Pons (tissue), 1 donor: ENCODE data around the gene NTM.

Experiments used
- DNase-seq: peaks from one replicate; pipeline ENCODE4 v3.0.0-alpha.2; 2016; ENCODE audit warnings: low spot score

The NTM gene

DNA sequence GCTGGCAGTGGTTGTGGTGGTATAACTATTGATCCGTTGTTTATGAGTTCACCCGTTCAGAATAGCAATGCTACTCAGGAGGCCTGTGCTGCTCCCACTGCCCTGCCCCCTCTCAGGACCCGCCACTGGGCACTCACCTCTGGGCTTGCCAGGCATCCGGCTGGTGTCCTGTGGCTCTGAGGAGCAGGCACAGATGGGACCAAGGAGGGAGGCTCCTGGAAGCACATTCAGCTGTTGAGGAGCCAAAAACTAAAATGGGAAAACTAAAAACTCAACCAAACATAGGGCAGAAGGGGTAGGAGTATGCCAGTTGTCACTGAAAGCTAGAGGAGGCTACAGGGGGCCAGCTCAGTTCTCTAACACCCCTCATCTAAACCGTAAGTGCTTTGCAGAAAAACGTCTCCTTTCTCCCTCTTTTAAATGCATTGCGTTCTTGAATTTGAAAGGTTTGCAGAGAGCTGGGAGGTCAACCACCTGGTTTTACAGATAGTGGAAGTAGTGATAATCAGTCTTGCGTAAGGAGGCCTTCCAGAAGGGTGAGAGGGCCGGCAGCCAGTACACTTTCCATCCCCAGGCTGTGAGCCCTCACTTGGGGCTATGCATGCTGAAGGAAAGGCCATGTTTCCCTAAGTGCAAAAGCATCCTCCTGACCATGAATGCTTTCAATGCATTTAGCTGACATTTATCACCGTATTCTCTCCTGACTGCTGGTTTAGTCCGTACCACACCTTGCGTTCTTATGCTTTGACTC is 547.4 kb downstream of the NTM start:
- DNase-seq, result no peak

DNA sequence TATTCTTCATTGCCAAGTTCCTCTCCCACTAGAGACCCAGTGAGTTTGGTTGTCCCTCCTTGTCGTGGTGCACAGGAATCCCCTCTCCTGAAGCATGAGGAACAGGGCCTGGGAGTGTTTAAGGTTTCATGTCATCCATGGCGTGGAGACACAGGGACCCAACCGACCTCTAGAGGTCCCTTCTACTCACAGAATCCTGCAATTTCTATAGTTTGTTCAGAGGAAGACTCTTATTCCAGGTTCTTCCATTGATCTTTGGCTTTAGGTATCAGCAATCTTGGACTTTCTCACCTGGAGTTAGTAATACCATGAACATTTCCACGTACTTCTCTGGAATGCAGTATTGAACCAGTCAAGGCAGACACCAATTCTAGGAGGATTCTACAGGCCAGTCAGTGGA is 548.2 kb downstream of the NTM start:
- no peak for DNase-seq

DNA sequence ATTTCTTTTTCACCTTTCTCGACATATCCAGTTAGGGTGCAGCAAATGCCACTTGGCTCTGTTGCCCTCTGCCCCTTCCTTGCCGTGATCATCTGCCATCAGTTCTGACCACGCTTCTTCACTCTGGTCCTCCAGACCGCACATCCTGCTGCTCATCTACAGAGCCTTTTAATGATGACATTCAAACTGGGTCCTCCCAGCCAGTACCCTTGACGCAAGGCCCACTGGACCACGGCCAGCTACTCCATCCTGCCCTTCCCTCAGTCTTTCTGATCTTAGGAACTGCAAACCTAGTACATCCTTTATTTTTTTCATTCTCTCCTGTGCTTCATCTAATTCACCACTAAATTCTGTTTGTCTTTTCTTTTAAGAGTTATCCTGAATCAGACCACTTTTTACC is 551.8 kb downstream of the NTM start:
- no peak for DNase-seq

DNA sequence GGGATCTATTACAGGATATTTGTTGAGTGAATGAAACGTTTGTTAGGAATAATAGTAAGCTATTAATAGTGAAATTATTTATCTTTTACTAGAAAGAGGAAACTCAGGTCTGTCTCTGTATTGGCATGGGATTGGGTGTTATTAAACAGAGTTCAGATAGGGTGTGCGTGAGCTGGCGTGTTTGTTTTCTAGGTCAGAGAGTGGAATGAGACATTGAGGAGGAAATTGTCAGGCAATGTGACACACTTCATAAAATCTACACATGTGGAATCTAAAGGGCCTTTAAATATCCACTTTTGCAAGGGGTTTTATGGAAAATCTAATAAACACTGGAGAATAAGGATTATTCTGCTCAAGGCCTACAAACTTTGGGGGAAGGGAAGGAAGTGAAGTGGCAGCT is 552.9 kb downstream of the NTM start:
- no peak for DNase-seq

DNA sequence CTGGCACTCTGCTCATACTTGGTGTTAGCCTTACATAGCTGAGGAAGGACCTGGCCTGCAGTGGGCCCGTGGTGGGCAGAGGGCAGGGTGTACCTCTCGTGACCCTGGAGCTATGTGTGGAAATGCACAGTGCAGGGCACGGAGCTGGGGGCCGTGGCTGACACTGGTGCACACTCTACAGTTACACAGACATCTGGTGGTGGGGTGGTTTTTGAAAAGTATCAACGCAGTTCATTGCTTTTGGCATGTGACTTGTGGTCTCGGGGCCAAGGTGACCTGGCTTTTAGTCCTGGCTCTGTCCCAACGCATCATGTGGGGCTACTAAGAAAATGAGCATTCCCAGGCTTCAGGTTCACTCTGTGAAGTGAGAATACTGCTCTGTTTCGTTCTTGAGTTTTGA is 553.6 kb downstream of the NTM start:
- DNase-seq, result no peak

DNA sequence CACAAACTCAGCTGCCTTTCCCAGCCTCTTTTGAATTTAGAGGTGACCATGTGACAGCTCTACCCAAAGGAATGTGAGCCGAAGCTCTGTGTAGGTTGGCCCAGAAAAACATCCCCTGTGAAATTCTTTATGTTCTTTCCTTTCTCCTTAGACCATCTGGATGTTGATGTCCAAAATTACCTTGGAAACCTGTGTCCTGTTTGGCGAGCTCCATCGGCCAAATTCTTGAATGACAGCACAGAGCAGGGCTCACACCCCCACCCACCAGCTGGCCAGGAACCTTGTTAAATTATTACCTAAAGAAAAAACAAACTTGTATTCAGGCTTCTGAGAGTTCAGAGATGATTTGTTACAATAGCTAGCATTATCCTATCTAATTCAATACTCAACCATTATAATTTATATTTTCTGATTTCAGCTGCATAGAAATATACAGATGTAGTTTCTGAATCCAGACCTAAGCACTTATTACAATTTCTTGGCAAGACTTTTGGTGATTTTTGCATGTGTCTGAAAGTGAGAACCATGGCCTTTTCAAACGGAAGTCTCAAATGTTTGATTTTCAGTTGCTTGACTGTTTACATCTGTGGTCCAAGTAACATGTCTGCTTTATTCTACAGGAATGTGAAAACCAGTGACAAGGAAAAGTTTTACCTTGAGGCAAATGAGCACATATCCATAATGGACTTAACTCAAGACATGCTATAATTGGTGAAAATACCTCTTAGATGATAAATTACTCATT is 554.2 kb downstream of the NTM start:
- DNase-seq, result no peak

DNA sequence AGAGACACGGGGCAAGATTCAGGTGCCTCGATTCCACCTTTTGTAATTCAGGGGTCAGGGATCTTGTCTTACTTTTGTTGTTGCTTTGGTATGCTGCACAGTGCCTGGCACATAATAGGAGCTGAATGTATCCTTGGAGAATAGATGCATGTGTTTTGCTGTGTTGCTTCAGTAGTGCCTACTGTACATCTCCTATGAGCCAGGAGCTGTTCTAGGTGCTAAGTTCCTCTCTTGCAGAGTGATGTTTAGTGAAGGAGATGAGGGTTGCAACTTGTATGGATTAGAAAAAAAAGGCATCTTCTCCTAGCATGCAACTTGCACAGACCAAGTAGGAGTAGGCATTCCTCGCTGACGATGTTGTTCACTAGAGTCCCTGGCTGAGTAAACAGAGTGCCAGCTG is 555.4 kb downstream of the NTM start:
- no peak for DNase-seq

DNA sequence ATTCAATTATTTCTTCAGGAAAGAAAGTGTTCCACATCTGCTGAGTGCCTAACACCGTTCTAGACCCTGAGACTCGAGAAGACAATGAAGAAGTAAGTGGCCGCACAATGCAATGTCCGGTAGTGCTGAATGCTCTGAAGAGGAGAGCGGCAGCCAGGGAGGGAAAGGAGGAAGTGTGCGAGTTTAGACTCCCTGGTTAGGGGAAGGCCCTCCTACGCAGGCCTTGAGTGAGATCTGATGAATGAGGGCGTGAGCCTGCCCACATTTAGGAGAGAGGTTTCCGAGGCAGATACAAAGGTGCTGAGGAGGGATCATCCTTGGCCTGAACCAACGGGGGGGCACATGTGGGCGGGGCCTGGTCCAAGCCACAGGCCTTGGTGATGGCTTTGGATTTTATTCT is 558.6 kb downstream of the NTM start:
- peak; percentile 77 for DNase-seq

DNA sequence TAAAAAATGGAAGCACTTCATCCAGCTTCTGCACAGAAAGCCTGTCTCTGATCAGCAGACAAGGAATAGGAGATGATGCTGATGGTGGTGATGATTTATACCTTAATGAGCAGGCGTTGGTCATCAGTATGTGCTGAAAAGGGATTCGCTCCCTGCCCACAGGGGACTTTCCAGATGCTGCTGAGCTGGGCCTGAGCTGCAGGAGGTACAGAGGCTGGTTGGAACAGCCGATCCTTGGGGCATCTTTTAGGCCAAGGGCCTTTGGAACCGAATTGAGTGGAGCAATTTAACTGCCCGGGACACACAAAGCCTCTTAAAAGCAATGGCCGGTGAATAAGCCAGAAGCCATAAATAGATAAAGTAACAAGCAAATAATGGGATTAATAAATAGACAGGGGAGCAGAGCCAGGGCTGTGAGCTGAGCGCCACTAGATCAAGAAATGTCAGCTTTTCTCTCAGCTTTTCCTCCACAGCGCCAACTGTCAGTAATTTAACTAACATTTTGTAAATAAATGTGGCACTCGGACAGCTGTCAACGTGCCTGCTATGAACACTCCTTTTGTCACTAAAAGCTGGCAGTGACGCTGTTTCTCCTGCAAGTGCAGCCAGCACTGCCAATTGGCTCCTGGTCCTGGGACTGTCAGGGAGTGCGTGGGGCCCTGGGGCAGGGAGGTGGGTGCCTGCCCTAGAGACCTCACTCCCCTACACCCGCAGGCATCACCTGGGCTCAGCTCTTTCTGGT is 562.3 kb downstream of the NTM start:
- peak; percentile 64 for DNase-seq

DNA sequence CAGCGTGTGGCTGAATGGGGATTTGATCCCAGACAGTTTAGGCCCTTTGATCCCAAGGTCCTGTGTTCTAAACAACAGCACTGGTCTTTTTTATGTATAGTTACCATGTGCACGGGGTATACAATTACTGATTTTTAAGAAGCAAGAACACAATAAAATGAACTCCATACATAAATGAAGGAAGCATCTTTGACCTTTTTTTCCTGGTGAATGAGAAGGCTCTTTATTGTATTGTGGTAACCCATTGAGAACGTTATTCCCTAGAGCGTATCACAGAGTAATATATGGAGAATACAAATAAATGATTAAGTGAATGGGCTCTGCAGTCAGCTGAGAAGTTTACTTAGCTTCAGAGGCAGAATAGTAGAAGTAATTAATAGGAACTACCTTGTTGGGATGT is 563.6 kb downstream of the NTM start:
- DNase-seq, result no peak

DNA sequence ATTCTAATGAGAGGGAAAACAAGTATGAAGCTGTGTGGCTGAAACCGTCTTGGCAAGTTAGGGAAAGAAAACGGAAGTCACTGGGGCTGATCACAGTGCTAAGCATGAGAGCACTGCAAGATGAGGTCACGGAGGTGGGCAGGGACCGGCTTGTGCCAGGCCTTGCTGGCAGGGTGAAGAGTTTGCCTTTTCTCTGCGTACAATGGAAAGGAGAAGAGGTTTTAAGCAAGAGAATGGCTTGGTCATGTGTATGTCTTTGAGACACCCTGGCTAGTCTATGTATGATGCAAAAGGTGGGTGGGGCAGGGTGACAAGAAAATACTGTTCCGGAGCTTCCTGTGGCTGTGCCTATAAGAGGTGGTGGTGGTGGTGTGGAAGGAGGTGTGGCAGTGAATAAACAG is 567.9 kb downstream of the NTM start:
- DNase-seq, result peak; percentile 70

DNA sequence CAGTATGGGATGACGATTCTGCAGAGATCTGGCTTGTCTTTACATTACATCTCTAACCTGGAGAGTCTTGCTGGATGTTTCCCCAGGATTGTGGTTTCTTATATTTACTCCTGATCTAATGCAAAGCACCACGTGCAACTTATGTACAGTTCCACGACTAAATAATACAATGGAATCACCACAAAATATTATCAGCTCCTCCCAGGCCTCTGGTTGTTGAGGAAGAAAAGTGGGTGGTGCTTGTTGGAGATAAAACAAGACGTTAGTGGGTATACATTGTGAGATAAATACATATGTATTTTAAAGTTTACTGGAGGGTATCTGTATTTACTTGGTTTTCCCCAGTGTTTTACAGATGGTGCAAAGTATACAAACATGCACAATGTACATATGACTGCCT is 569.7 kb downstream of the NTM start:
- DNase-seq, result no peak

DNA sequence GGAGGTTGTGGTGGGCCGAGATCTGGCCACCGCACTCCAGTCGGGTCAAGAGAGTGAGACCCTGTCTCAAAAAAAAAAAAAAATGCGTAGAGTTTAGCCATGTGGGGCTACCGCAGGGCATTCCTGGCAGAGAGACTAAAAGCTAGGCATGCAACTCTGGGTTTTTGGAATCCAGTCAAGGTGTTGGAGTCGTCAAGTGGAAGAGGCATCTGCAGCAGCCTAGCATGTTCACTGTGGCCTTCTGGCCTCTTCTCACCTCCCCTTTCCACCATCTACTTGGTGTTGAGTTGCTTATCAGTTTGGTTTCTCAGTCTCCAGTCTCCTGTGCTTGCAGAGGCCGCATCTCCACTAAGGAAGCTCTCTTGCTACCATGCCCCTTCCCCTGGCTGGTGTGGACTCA is 572.5 kb downstream of the NTM start:
- DNase-seq, result no peak

DNA sequence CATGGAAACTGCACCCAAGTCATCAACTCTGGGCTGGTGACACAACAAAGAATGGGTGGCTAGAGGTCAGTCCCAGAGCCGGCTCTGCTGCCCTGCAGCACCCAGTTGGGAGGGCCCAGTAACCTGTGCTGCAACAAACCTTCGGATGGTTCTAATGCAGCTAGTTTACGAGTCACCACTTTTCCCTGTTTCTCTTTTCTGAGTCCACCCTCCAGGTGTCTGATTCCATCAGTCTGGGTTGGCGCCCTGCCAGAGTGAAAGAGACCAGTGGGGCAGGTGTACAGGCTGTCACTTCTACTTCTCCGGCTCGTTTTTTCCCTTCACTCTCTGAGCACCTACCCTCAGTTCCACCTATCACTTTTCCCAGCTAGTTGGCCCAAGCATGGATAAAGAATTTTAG is 572.9 kb downstream of the NTM start:
- no peak for DNase-seq

DNA sequence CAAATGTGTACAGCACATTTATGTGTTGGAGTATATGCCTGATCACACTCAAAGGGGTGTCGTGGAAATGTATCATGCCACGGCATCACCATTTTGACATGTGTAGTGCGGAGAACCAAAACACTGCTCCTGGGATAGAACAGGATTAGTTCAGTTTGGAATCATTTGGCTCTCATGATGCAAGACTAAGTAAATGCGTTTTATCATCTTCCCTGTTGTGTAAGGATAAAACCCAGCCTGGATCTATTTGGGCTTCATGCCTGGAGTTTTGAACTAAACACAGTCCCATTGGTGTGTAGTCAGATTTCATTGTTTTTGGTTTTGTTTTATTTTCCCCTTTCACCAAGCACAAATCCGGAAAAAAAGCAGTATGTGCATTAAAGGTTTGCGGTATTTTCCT is 574.3 kb downstream of the NTM start:
- DNase-seq, result no peak

DNA sequence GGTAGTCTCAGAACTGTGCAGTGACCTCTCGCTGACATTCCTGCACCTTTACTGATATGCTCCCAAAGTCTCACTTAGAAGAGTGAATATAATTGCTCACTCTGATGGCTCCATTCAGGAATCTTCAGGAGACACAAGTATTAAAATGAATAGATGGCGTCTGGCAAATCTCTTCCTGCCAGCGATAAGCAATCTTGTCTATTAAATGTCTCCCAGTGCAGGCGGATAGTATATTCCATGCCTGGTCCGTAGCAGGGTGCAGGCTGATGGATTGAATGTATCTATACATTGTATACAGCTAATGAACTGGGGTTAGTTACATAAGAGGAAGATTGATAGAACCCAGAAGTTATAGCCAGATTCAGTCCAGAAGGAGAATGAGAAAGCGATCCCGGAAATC is 575.3 kb downstream of the NTM start:
- DNase-seq, result no peak

DNA sequence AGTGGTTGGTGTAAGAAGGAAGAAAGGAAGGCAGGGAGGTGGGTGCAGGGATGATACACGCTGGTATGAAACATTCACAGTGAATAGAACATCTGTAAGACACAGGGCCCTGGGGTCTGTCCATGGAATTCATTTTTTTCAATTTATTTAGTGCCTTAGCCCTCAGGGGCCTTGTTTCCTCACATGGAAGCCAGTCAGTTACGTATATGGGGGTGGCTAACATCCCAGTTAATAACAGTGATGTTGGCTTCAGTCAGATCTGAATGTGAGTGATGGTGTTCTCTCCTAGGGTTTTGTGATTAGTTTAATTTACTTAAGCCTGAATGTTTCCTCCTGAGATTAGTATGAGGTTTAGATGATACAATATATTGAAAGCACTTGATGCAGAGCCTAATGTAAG is 577.1 kb downstream of the NTM start:
- no peak for DNase-seq

DNA sequence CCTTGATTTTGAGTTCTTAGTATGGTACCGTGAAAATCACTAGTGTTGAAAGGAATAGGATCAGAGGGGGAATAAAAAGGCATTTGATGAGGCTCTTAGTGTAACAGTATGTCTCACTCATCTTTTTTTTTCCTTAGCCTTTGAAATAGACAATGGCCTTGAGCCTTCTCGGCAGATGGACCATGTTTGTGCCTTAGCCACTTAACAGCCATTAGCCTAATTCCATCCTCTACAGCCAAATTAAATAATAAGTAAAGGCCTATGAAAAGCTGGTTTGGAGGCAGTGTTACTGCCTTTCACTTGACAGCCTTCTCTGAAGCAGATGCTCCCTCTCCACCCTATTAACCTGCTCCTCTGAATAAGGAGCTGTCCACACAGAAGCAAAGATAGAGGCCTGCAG is 580.7 kb downstream of the NTM start:
- DNase-seq, result no peak

DNA sequence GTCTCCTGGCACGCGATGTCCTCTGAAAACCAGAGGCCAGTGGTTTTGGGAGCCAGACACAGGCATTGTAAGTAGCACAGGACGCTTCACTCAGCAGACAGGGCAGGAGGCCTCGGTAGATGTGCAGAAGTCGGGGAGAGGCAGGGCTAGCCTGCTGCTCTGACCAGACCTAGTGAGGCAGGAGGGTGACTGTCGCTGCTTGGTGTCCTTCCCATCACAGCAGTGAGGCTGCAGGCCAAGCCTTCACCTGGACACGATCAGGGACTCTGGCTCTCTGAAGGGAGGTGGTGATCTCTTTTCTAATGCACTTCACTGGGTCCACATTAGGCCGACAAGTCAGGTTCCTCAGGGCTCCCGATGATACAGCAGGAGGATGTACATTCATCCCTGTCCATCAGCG is 583.7 kb downstream of the NTM start:
- DNase-seq, result no peak

DNA sequence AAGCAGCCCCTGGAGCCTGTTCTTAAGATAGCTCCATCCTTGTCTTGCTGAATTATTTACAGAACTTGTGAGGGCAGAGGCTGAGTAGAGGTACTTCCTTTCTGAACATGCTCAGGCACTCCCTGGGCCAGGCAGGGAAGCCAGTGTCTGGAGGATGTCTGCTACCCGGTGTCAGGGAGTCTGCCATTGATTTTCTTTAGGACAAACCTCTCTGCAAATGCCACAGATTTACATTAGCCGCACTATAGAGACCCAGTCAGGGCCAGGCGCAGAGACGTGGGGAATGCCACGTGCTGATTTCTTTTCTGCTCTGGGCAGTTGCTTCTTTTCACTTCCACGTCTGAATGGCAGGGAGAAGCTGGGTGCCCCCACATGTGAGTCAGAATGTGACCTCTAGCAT is 585.5 kb downstream of the NTM start:
- DNase-seq, result no peak

DNA sequence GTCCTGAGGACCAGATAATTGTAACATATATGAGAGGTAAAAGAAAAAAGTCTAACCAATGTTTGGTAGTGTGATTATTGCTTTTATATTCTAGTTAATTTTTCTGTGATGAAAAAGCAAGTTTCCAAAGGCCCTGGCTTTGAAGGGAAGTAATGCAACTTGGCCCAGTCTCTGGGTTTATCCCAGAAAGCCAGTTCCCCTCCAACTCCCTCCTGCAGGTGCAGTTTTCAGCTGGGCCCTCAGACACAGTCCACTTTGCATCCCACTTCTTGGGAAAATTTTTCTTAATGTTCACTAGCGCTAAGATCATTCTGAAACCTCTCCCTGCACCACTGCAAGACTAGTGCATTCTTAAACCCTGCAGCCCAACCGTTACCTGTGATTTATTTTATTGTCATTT is 586.8 kb downstream of the NTM start:
- DNase-seq, result no peak

DNA sequence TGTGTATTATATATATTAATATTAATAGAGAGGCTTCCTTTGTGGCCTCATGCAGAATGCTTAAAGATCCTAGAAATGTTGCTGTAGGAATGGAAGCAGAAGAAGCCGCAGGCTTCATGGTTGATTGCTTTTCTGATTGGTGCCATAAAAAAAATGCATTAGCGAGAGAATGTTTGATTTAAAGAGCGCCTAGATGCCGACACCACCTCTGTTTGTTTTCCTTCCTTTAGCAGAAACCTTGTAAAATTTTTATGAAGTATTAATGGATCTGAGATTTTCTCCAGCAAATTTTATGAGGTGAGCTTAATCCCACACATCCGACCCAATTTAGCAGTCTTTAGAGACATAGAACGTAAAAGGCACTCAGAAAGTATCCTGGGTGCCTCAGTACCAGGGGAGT is 587.5 kb downstream of the NTM start:
- no peak for DNase-seq

DNA sequence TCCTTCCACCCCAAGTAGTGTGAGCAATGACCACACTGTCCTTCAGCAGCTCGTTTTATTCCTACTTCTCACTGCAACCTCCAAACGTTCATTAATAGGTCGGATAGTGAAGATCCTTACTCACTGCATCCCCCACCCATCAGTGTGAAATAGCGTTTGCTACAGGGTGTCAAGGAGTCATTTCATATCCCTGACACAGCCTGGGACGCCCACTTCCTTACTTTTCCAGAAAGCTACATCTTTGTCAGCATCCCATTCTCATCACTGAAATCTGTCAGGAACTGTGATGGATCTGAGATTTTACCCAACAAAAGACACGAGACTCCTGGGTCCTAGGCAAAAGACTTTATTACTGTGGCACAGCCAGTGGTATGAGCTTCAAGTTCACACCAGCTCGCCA is 592.4 kb downstream of the NTM start:
- no peak for DNase-seq
